OCI-LY7 (cell line): Measurements from ENCODE around the gene CBLC. TPM values are rescaled to one million over a fixed set of nuclear protein-coding genes. Genes with fewer than 3 reads are reported as not detected.
A peak's percentile ranks its signal among the peaks of the same experiment; 100 is the strongest.

ENCODE experiments used
- Bru-seq: library from RNA; stranded (reverse); fragments of 400-500 nt; gene quantifications from one replicate; lab custom pipeline; 2021; lab: Mats Ljungman, UMichigan
- BruChase-seq, 2 experiments: library from RNA; stranded (reverse); fragments of 400-500 nt; gene quantifications; one replicate each; lab custom pipeline; 2021; lab: Mats Ljungman, UMichigan
- BruUV-seq: library from RNA; stranded (reverse); fragments of 400-500 nt; replicated peaks from 2 replicates; lab custom pipeline; 2021; lab: Mats Ljungman, UMichigan
- CTCF ChIA-PET: fragments of 300-600 bp; sonication (Branson Sonifier 250); formaldehyde crosslinking; loops from one replicate; lab custom pipeline; 2022; ENCODE audit warnings: antibody characterized with exemption; ENCODE audit not compliant: unreplicated experiment; lab: Charles Lee
- POLR2A ChIA-PET: fragments of 300-600 bp; sonication (Branson Sonifier 250); formaldehyde crosslinking; loops from one replicate; lab custom pipeline; 2022; ENCODE audit warnings: antibody characterized with exemption; lab: Charles Lee
- DNase-seq: peaks from one replicate; pipeline ENCODE4 v3.0.0-alpha.2; 2015; ENCODE audit warnings: low spot score
- H2AFZ ChIP-seq: fragments of 200-600 bp; sonication (generic), shearing (Covaris generic); 2 replicates; pipeline ENCODE4 v1.6.1; 2014; ENCODE audit warnings: mild to moderate bottlenecking, antibody characterized with exemption, low read length, moderate library complexity
- H3K27ac ChIP-seq: fragments of 200-600 bp; sonication (generic); 2 replicates; pipeline ENCODE4 v1.5.1; 2014; ENCODE audit warnings: mixed run types, low read depth, mild to moderate bottlenecking, moderate library complexity, low read length, inconsistent platforms; ENCODE audit not compliant: poor library complexity, severe bottlenecking
- H3K36me3 ChIP-seq: fragments of 200-600 bp; sonication (generic); 2 replicates; pipeline ENCODE4 v1.6.1; 2014; ENCODE audit warnings: mild to moderate bottlenecking, antibody characterized with exemption, low read length, moderate library complexity, mixed read lengths; ENCODE audit not compliant: insufficient read depth
- H3K4me1 ChIP-seq: fragments of 200-600 bp; sonication (generic); 2 replicates; pipeline ENCODE4 v1.5.1; 2014; ENCODE audit warnings: mild to moderate bottlenecking, low read length; ENCODE audit not compliant: insufficient read depth, poor library complexity, severe bottlenecking
- H3K4me2 ChIP-seq: fragments of 200-600 bp; sonication (generic); 2 replicates; pipeline ENCODE4 v1.6.1; 2014; ENCODE audit warnings: mild to moderate bottlenecking, low read length
- H3K4me3 ChIP-seq: fragments of 200-600 bp; sonication (generic); 2 replicates; pipeline ENCODE4 v1.5.1; 2014; ENCODE audit warnings: mild to moderate bottlenecking, low read depth, low read length; ENCODE audit not compliant: poor library complexity, severe bottlenecking
- H3K79me2 ChIP-seq: fragments of 200-600 bp; sonication (generic); 2 replicates; pipeline ENCODE4 v1.6.1; 2016; ENCODE audit warnings: low read depth, mild to moderate bottlenecking, low read length, moderate library complexity, mixed read lengths; ENCODE audit not compliant: insufficient read depth
- H3K9me2 ChIP-seq: fragments of 200-600 bp; sonication (generic); 2 replicates; pipeline ENCODE4 v1.6.1; 2016; ENCODE audit warnings: mild to moderate bottlenecking, low read length, mixed read lengths; ENCODE audit not compliant: insufficient read depth
- H3K9me3 ChIP-seq: fragments of 200-600 bp; sonication (generic); 2 replicates; pipeline ENCODE4 v1.6.1; 2014; ENCODE audit warnings: mild to moderate bottlenecking, mixed run types, low read length, mixed read lengths
- H4K20me1 ChIP-seq: fragments of 200-600 bp; sonication (generic); 2 replicates; pipeline ENCODE4 v1.6.1; 2014; ENCODE audit warnings: mild to moderate bottlenecking, antibody characterized with exemption, low read length, moderate library complexity, mixed read lengths; ENCODE audit not compliant: insufficient read depth
- EZH2phosphoT487 ChIP-seq: fragments of 200-600 bp; sonication (generic); IDR thresholded peaks from 2 replicates; pipeline ENCODE4 v1.6.1; 2018; ENCODE audit warnings: low read depth, borderline replicate concordance, mild to moderate bottlenecking, mixed run types, antibody characterized with exemption, low read length, moderate library complexity, mixed read lengths
- intact Hi-C: fragments of 100-400 bp; cut with micrococcal nuclease; formaldehyde crosslinking; loops from one replicate; pipeline ENCODE4 v1.10.0; 2022; ENCODE audit not compliant: unreplicated experiment
- long read RNA-seq: library from polyadenylated mRNA; stranded (forward); transcript quantifications from one replicate; pipeline ENCODE4 v2.0.0, GENCODE V29; 2022
- total RNA-seq, 2 experiments: library from RNA; depleted of rRNA in 1 of 2; stranded (reverse); fragments of >200 nt in 1 of 2; shearing (Covaris generic) in 1 of 2; gene quantifications; 2 replicates each; pipeline ENCODE4 v1.2.3, GENCODE V29; 2014 to 2022
- TF ChIP-seq, protein P1 (sequence below): fragments of 200-600 bp; sonication (generic); conservative IDR thresholded peaks from 2 replicates; pipeline ENCODE4 v1.5.1; 2014; ENCODE audit warnings: mild to moderate bottlenecking, antibody characterized with exemption, low read length, moderate library complexity, mixed read lengths

The CBLC gene, protein sequence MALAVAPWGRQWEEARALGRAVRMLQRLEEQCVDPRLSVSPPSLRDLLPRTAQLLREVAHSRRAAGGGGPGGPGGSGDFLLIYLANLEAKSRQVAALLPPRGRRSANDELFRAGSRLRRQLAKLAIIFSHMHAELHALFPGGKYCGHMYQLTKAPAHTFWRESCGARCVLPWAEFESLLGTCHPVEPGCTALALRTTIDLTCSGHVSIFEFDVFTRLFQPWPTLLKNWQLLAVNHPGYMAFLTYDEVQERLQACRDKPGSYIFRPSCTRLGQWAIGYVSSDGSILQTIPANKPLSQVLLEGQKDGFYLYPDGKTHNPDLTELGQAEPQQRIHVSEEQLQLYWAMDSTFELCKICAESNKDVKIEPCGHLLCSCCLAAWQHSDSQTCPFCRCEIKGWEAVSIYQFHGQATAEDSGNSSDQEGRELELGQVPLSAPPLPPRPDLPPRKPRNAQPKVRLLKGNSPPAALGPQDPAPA
- not detected in 2 replicates for total RNA-seq (2014; rRNA removed; shearing (Covaris generic))
- total RNA-seq (2022): not detected in 2 replicates
- percentile 13 among the genes with signal in this experiment for Bru-seq, nascent RNA
- percentile 8 among the genes with signal in this experiment for BruChase-seq, experiment 1, labeled RNA remaining after a 6-hour chase
- percentile 14 among the genes with signal in this experiment for BruChase-seq, experiment 2, labeled RNA remaining after a 2-hour chase
- long read RNA-seq: 0 reads

DNA sequence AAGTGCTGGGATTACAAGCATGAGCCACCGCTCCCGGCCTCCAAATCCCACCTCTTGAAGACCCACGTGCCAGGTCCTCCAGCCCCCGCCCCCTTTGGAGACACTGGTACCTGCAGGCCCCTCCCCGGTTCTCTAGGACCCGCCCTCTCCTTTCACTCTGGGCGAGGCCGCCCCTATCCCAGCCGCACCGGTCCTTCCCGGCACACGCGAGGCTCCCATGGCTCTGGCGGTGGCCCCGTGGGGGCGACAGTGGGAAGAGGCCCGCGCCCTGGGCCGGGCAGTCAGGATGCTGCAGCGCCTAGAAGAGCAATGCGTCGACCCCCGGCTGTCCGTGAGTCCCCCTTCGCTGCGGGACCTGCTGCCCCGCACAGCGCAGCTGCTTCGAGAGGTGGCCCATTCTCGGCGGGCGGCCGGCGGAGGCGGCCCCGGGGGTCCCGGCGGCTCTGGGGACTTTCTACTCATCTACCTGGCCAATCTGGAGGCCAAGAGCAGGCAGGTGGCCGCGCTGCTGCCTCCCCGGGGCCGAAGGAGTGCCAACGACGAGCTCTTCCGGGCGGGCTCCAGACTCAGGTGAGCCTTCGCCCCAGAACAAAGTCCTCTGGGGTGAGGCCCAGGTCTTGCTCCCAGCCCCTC lies at the start of gene CBLC:
TSS of gene CBLC (plus strand) at position 176 of the 633 bp plus-strand sequence. CDS start at position 218, 42 bp downstream.
- Histone ChIP-seq H4K20me1 (no peaks in the 10 kb centered on the region), H2AFZ (no peak within 1 kb of the TSS), H3K4me3 (no peak within 1 kb of the TSS), H3K79me2 (no peaks in the 10 kb centered on the region), H3K9me3 (no peaks in the 10 kb centered on the region), H3K4me1 (no peaks in the 10 kb centered on the region), H3K27ac (no peak within 1 kb of the TSS), H3K9me2 (no peaks in the 10 kb centered on the region), H3K4me2 (no peak within 1 kb of the TSS), H3K36me3 (no peaks in the 10 kb centered on the region)
- CTCF ChIA-PET: no interaction called here
- TF ChIP-seq, protein P1, sequence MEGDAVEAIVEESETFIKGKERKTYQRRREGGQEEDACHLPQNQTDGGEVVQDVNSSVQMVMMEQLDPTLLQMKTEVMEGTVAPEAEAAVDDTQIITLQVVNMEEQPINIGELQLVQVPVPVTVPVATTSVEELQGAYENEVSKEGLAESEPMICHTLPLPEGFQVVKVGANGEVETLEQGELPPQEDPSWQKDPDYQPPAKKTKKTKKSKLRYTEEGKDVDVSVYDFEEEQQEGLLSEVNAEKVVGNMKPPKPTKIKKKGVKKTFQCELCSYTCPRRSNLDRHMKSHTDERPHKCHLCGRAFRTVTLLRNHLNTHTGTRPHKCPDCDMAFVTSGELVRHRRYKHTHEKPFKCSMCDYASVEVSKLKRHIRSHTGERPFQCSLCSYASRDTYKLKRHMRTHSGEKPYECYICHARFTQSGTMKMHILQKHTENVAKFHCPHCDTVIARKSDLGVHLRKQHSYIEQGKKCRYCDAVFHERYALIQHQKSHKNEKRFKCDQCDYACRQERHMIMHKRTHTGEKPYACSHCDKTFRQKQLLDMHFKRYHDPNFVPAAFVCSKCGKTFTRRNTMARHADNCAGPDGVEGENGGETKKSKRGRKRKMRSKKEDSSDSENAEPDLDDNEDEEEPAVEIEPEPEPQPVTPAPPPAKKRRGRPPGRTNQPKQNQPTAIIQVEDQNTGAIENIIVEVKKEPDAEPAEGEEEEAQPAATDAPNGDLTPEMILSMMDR: no peak
- TF ChIP-seq EZH2phosphoT487: no peak
- DNase-seq: no peak
- no TSS peak for BruUV-seq
- POLR2A ChIA-PET: no interaction called here
- intact Hi-C loops: no loop called here

DNA sequence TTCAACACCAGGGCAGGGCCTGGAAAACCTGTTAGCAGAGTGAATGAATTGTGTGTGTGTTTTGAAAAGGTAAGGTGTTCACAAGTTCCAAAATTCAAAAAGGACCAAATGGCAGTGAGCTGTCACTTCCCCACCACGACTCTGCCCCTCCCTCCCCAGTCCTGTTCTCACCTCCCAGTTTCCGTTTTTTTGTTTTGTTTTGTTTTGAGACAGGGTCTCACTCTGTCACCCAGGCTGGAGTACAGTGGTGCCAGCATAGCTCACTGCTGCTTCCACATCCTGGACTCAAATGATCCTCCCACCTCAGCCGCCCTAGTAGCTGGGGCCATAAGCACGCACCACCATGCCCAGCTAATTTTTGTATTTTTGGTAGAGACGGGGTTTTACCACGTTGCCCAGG lies 49.5 kb upstream of the CBLC start:
- Histone ChIP-seq H3K36me3 (no peaks in the 10 kb centered on the region), H3K9me2 (no peaks in the 10 kb centered on the region), H3K27ac (no peak overlapping the region), H3K9me3 (no peaks in the 10 kb centered on the region), H3K4me2 (no peak overlapping the region), H3K79me2 (no peaks in the 10 kb centered on the region), H3K4me3 (no peak overlapping the region), H2AFZ (peak overlapping the region; percentile 52; the same call in 1 of the 2 replicates), H3K4me1 (peaks cover 29% of the 10 kb centered on the region), H4K20me1 (no peaks in the 10 kb centered on the region)
- BruUV-seq: no TSS peak
- POLR2A ChIA-PET: no interaction called here
- no peak for TF ChIP-seq EZH2phosphoT487
- TF ChIP-seq, protein P1: no peak
- no peak for DNase-seq
- CTCF ChIA-PET: interaction anchor here (1.1 kb wide), 1 partner anchor 43 kb away, joined by 3 read pairs; no protein-coding TSS in a partner anchor
- intact Hi-C loops: no loop called here
